H1 (cell line): ENCODE results near the gene EMP3. TPM values are rescaled to one million over a fixed set of nuclear protein-coding genes. Genes with fewer than 3 reads are reported as not detected.
A peak's percentile ranks its signal among the peaks of the same experiment; 100 is the strongest.

Source experiments
- CTCF ChIA-PET: fragments of 300-600 bp; sonication (Branson Sonifier 250); formaldehyde crosslinking; loops from one replicate; lab custom pipeline; 2021; ENCODE audit not compliant: partially characterized antibody; lab: Charles Lee
- POLR2A ChIA-PET: fragments of 300-600 bp; sonication (Branson Sonifier 250); formaldehyde crosslinking; loops from one replicate; lab custom pipeline; 2021; ENCODE audit warnings: inconsistent platforms; ENCODE audit not compliant: partially characterized antibody; lab: Charles Lee
- DNase-seq, 2 experiments: peaks; one replicate each; pipeline versions ENCODE4 v3.0.0 to v3.0.0-alpha.2; 2010 to 2022; ENCODE audit warnings: low spot score in 2 of 2, low read depth in 1 of 2, mixed read lengths in 1 of 2
- FAIRE-seq: peaks from 2 replicates; lab custom pipeline; 2011; peaks lifted over from hg19 to GRCh38; lab: Jason Lieb, UNC
- H2AFZ ChIP-seq: 2 replicates; pipeline ENCODE4 v1.8.1; 2012; ENCODE audit warnings: low read length, inconsistent platforms
- H2AK5ac ChIP-seq: 2 replicates; pipeline ENCODE4 v1.6.1; 2013; ENCODE audit warnings: low read depth, low read length
- H2BK120ac ChIP-seq: replicated peaks from 2 replicates; pipeline ENCODE3; 2013; ENCODE audit warnings: low read depth, low read length, inconsistent platforms
- H2BK12ac ChIP-seq: 2 replicates; pipeline ENCODE4 v1.6.1; 2013; ENCODE audit warnings: low read depth, low read length
- H2BK15ac ChIP-seq: 2 replicates; pipeline ENCODE4 v1.6.1; 2013; ENCODE audit warnings: low read length
- H2BK20ac ChIP-seq: 2 replicates; pipeline ENCODE4 v1.6.1; 2013; ENCODE audit warnings: low read length
- H2BK5ac ChIP-seq: 2 replicates; pipeline ENCODE4 v1.6.1; 2013; ENCODE audit warnings: low read depth, low read length
- H3K14ac ChIP-seq: 2 replicates; pipeline ENCODE4 v1.6.1; 2013; ENCODE audit warnings: inconsistent platforms; ENCODE audit not compliant: insufficient read length
- H3K18ac ChIP-seq: 2 replicates; pipeline ENCODE4 v1.6.1; 2013; ENCODE audit warnings: low read length; ENCODE audit errors: extremely low read depth
- H3K23ac ChIP-seq: 2 replicates; pipeline ENCODE4 v1.6.1; 2013; ENCODE audit warnings: inconsistent platforms; ENCODE audit not compliant: insufficient read length
- H3K23me2 ChIP-seq: 2 replicates; pipeline ENCODE4 v1.6.1; 2013; ENCODE audit warnings: low read depth, low read length
- H3K27ac ChIP-seq: 2 replicates; pipeline ENCODE4 v1.6.1; 2011; ENCODE audit warnings: low read depth, low read length, inconsistent platforms
- H3K27me3 ChIP-seq, 4 experiments: replicated peaks in 1 of 4; 1 replicate in 1 of 4; 2 replicates in 3 of 4; pipeline versions ENCODE4 v1.6.1 to v1.8.1; 2011 to 2013; ENCODE audit warnings: low read length in 3 of 4, mild to moderate bottlenecking in 3 of 4, inconsistent platforms in 2 of 4, mixed read lengths in 2 of 4, moderate library complexity in 1 of 4; ENCODE audit not compliant: control insufficient read depth in 3 of 4, insufficient read depth in 3 of 4; ENCODE audit errors: extremely low read depth in 1 of 4
- H3K36me3 ChIP-seq, 4 experiments: 2 replicates each; pipeline versions ENCODE4 v1.6.1 to v1.8.1; 2011 to 2013; ENCODE audit warnings: mild to moderate bottlenecking in 4 of 4, low read length in 3 of 4, moderate library complexity in 2 of 4, control low read depth in 1 of 4, inconsistent platforms in 1 of 4; ENCODE audit not compliant: insufficient read depth in 4 of 4, control insufficient read depth in 2 of 4
- H3K4ac ChIP-seq: replicated peaks from 2 replicates; pipeline ENCODE3; 2013; ENCODE audit warnings: low read length, low read depth, mixed read lengths, inconsistent platforms; ENCODE audit not compliant: insufficient read length
- H3K4me1 ChIP-seq, 4 experiments: replicated peaks in 1 of 4; 1 replicate in 1 of 4; 2 replicates in 3 of 4; pipeline versions ENCODE4 v1.6.1 to v1.8.1; 2011 to 2013; ENCODE audit warnings: low read length in 3 of 4, inconsistent platforms in 2 of 4, mixed read lengths in 1 of 4; ENCODE audit not compliant: insufficient read depth in 4 of 4, control insufficient read depth in 3 of 4
- H3K4me2 ChIP-seq, 2 experiments: 2 replicates each; pipeline versions ENCODE4 v1.6.1 to v1.8.1; 2011 to 2013; ENCODE audit warnings: low read depth in 2 of 2, low read length in 2 of 2, control low read depth in 1 of 2, inconsistent platforms in 1 of 2, mild to moderate bottlenecking in 1 of 2; ENCODE audit not compliant: insufficient read depth in 1 of 2
- H3K4me3 ChIP-seq, 4 experiments: fragments of 200-600, 300-600 bp in 1 of 4; sonication (generic), shearing (Covaris generic), sonication (Bioruptor Twin) in 1 of 4; 2 replicates each; pipeline versions ENCODE4 v1.5.1 to v1.8.1; 2011 to 2016; ENCODE audit warnings: low read length in 4 of 4, low read depth in 3 of 4, control low read depth in 2 of 4, inconsistent platforms in 2 of 4, mild to moderate bottlenecking in 2 of 4, mixed read lengths in 1 of 4, moderate library complexity in 1 of 4; ENCODE audit not compliant: insufficient read depth in 2 of 4; ENCODE audit errors: extremely low read depth in 1 of 4
- H3K56ac ChIP-seq: replicated peaks from 2 replicates; pipeline ENCODE3; 2013; ENCODE audit warnings: low read depth, mild to moderate bottlenecking, mixed read lengths, low read length, inconsistent platforms; ENCODE audit not compliant: insufficient read length
- H3K79me1 ChIP-seq: 2 replicates; pipeline ENCODE4 v1.6.1; 2013; ENCODE audit warnings: low read depth, low read length, control low read depth
- H3K79me2 ChIP-seq, 2 experiments: 2 replicates each; pipeline versions ENCODE4 v1.6.1 to v1.8.1; 2012 to 2013; ENCODE audit warnings: low read length in 2 of 2, mild to moderate bottlenecking in 2 of 2, inconsistent platforms in 1 of 2; ENCODE audit not compliant: insufficient read depth in 2 of 2, control insufficient read depth in 1 of 2
- H3K9ac ChIP-seq, 4 experiments: replicated peaks in 1 of 4; 1 replicate in 1 of 4; 2 replicates in 3 of 4; pipeline versions ENCODE4 v1.6.1 to v1.8.1; 2011 to 2013; ENCODE audit warnings: low read depth in 3 of 4, low read length in 3 of 4, control low read depth in 2 of 4, mild to moderate bottlenecking in 2 of 4, moderate library complexity in 2 of 4, inconsistent platforms in 1 of 4; ENCODE audit errors: extremely low read depth in 1 of 4
- H3K9me3 ChIP-seq, 2 experiments: 2 replicates each; pipeline versions ENCODE4 v1.6.1 to v1.8.1; 2012 to 2013; ENCODE audit warnings: mild to moderate bottlenecking in 2 of 2, moderate library complexity in 2 of 2, control low read depth in 1 of 2, inconsistent platforms in 1 of 2, low read depth in 1 of 2, low read length in 1 of 2, mixed read lengths in 1 of 2; ENCODE audit not compliant: insufficient read depth in 2 of 2
- H4K20me1 ChIP-seq, 2 experiments: replicated peaks in 1 of 2; 2 replicates each; pipeline versions ENCODE3 to v1.8.1; 2011 to 2013; ENCODE audit warnings: inconsistent platforms in 2 of 2, low read length in 2 of 2, mild to moderate bottlenecking in 1 of 2; ENCODE audit not compliant: insufficient read depth in 2 of 2, control insufficient read depth in 1 of 2
- H4K5ac ChIP-seq: 2 replicates; pipeline ENCODE4 v1.6.1; 2013; ENCODE audit warnings: low read length, low read depth, mixed read lengths, inconsistent platforms; ENCODE audit not compliant: insufficient read length
- H4K8ac ChIP-seq: 2 replicates; pipeline ENCODE4 v1.8.0; 2013; ENCODE audit warnings: mild to moderate bottlenecking, moderate library complexity, low read length, inconsistent platforms; ENCODE audit not compliant: insufficient read depth; ENCODE audit errors: extremely low read depth
- H4K91ac ChIP-seq: replicated peaks from 2 replicates; pipeline ENCODE3; 2013; ENCODE audit warnings: low read length, mixed read lengths, inconsistent platforms; ENCODE audit not compliant: insufficient read length
- HDAC2 ChIP-seq, 2 experiments: fragments of 300-600 bp in 1 of 2; sonication (generic) in 1 of 2; IDR thresholded peaks; 2 replicates each; pipeline ENCODE4 v1.6.1; 2011 to 2012; ENCODE audit warnings: low read depth in 2 of 2, low read length in 2 of 2, mild to moderate bottlenecking in 2 of 2, moderate library complexity in 2 of 2, borderline replicate concordance in 1 of 2, inconsistent platforms in 1 of 2
- WGBS, 2 experiments: shearing (Covaris generic) in 1 of 2; methylation state at CpG; one replicate each; pipeline versions ENCODE4 v1.1.6 to v1.1.7; 2013 to 2015; ENCODE audit warnings: low lambda C conversion rate in 2 of 2, mixed read lengths in 2 of 2, inconsistent platforms in 1 of 2, low coverage in 1 of 2, missing lambda C conversion rate in 1 of 2; ENCODE audit not compliant: insufficient replicate concordance in 2 of 2, insufficient coverage in 1 of 2, insufficient read length in 1 of 2; ENCODE audit errors: extremely low coverage in 1 of 2, missing lambda C conversion rate in 1 of 2; 5-methylcytosine and 5-hydroxymethylcytosine counted together
- polyA plus RNA-seq, 7 experiments: library from polyadenylated mRNA; depleted of rRNA in 3 of 7; stranded (reverse) in 5 of 7; unstranded in 2 of 7; fragments of >200 nt in 5 of 7; fragments of 200-250 nt in 2 of 7; gene quantifications; 1 replicate in 5 of 7; 2 replicates in 1 of 7; 4 replicates in 1 of 7; pipeline versions ENCODE4 v1.2.1 to v1.2.3, GENCODE V29; 2011 to 2013; ENCODE audit warnings: missing spikeins in 2 of 7, mixed read lengths in 2 of 7
- total RNA-seq: library from RNA; stranded (reverse); fragmentation: NEBNext Ultra II Directional; extraction: Animal tissue kit (Norgen Biotek cat#: 25700); gene quantifications from 2 replicates; pipeline ENCODE4 v1.2.1, GENCODE V29; 2021

Gene EMP3
- total and polyA plus RNA-seq, 2 of the 8 experiments (the other 6 are each of a cell fraction or from before 2014, with no cell fraction given): 18.4 to 87.8 TPM

- peak overlapping the region; percentile 81; the same call in 1 of the 2 replicates for H2BK12ac ChIP-seq
- peak overlapping the region; percentile 86; the same call in 1 of the 2 replicates for H2BK20ac ChIP-seq
- WGBS, 2 experiments: 88% methylated on average over 4 of the region's 4 CpGs; no CpG with 5 or more reads in 1 of the 2 experiments
- 0 out of 2 replicates have a peak overlapping the region, but pooled peaks have one; percentile 47 for H2AK5ac ChIP-seq
- H3K27me3 ChIP-seq: no peaks in the 10 kb centered on the region
- no peak overlapping the region for H3K27ac ChIP-seq
- no peak overlapping the region for H3K9ac ChIP-seq
- no peak overlapping the region for H4K8ac ChIP-seq
- no peaks in the 10 kb centered on the region for H3K79me2 ChIP-seq
- H3K18ac ChIP-seq: peak overlapping the region; percentile 68
- H3K56ac ChIP-seq: no peak overlapping the region
- no peak overlapping the region for H2AFZ ChIP-seq
- H3K23me2 ChIP-seq: peaks cover 6% of the 10 kb centered on the region; the same call in 1 of the 2 replicates
- DNase-seq (no peak), FAIRE-seq (no peak)
- H3K14ac ChIP-seq: no peak overlapping the region
- ChIA-PET CTCF (interaction anchor here (0.6 to 12.4 kb wide), 8 partner anchors 10 to 109 kb away, joined by 3 to 212 read pairs (median 5); partner anchors contain the start of gene ZNF114), POLR2A (interaction anchor here (1.4 to 1.5 kb wide), 2 partner anchors 20 to 21 kb away, joined by 3 to 7 read pairs; no protein-coding TSS in a partner anchor)
- peak overlapping the region; percentile 95 for H2BK120ac ChIP-seq
- peaks cover 0 to 14% (median 10%) of the 10 kb centered on the region in 4 experiments; a peak in 5 of 7 replicates for H3K4me1 ChIP-seq
- H3K36me3 ChIP-seq: peaks cover 0 to 4% (median 2%) of the 10 kb centered on the region in 4 experiments; a peak in 4 of 8 replicates
- H3K79me1 ChIP-seq: no peaks in the 10 kb centered on the region
- peak overlapping the region; percentile 91 for H4K91ac ChIP-seq
- H3K4me2 ChIP-seq: no peak overlapping the region
- H3K9me3 ChIP-seq: no peaks in the 10 kb centered on the region
- 0 out of 2 replicates have a peak overlapping the region, but pooled peaks have one; percentile 65 for H2BK15ac ChIP-seq
- no peak overlapping the region for H3K23ac ChIP-seq
- peak overlapping the region; percentile 36; the same call in 1 of the 2 replicates for H2BK5ac ChIP-seq
- H4K5ac ChIP-seq: peak overlapping the region; percentile 22
- peak overlapping the region; percentile 65 for H3K4ac ChIP-seq
- no peaks in the 10 kb centered on the region for H4K20me1 ChIP-seq
- H3K4me3 ChIP-seq: no peak overlapping the region
- no peak for TF ChIP-seq HDAC2 (IDR thresholded peaks at IDR 0.05; ENCODE audit: borderline replicate concordance in 1 of 2, low read depth in 2 of 2, low read length in 2 of 2)
These were observed 32.6 kb upstream of the EMP3 start for GRCh38 chr19:48292798-48293197.
